Sigmoid colon (tissue), 4 donors: ENCODE results near the gene CENPP.

ENCODE experiments used
- EP300 ChIP-seq, 4 donors: sonication (generic); formaldehyde crosslinking; IDR thresholded peaks; one replicate each; pipeline ENCODE4 v1.6.1; 2017; ENCODE audit warnings: antibody characterized with exemption in 4 of 4
- POLR2A ChIP-seq, 2 donors: fragments of 450-650 bp; IDR thresholded peaks; one replicate each; pipeline ENCODE4 v1.6.1; 2016; ENCODE audit warnings: antibody characterized with exemption in 2 of 2, mild to moderate bottlenecking in 2 of 2, moderate library complexity in 2 of 2
- POLR2AphosphoS5 ChIP-seq, 4 donors: sonication (generic); formaldehyde crosslinking; IDR thresholded peaks; one replicate each; pipeline ENCODE4 v1.6.1; 2017; ENCODE audit warnings: antibody characterized with exemption in 4 of 4
- TF ChIP-seq, protein P1 (sequence below), 4 experiments: fragments of 450-650 bp in 3 of 4; fragments of 200-600 bp in 1 of 4; IDR thresholded peaks; one replicate each; pipeline ENCODE4 v1.5.1; 2016 to 2019; ENCODE audit warnings: antibody characterized with exemption in 4 of 4, mild to moderate bottlenecking in 3 of 4, moderate library complexity in 2 of 4

DNA sequence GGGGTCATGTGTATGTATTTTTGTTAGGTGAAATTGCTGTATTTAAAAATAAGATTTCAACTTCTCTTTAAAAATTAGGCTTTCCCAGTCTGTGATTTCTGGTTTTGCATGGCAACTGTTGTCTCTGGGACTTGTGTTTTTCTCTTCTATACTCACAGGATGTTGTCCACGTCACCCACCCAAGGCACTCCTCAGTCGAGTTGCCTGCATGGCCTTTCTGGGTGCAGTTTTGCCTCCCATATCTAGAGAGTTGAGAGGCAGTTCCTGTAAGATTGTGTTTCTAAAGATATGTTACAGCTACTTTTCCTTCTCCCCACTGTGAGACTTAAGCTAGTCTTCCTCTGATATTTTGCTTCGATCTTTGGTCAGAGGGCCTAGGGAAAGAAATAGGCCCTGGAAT lies 158.8 kb downstream of the CENPP start:
- TF ChIP-seq POLR2A (IDR thresholded peaks at IDR 0.05) = no peak
- TF ChIP-seq, protein P1, sequence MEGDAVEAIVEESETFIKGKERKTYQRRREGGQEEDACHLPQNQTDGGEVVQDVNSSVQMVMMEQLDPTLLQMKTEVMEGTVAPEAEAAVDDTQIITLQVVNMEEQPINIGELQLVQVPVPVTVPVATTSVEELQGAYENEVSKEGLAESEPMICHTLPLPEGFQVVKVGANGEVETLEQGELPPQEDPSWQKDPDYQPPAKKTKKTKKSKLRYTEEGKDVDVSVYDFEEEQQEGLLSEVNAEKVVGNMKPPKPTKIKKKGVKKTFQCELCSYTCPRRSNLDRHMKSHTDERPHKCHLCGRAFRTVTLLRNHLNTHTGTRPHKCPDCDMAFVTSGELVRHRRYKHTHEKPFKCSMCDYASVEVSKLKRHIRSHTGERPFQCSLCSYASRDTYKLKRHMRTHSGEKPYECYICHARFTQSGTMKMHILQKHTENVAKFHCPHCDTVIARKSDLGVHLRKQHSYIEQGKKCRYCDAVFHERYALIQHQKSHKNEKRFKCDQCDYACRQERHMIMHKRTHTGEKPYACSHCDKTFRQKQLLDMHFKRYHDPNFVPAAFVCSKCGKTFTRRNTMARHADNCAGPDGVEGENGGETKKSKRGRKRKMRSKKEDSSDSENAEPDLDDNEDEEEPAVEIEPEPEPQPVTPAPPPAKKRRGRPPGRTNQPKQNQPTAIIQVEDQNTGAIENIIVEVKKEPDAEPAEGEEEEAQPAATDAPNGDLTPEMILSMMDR (IDR thresholded peaks at IDR 0.05) = no peak
- TF ChIP-seq EP300 (IDR thresholded peaks at IDR 0.05) = no peak
- no peak for TF ChIP-seq POLR2AphosphoS5 (IDR thresholded peaks at IDR 0.05)
